PC-3 (cell line): Measurements from ENCODE around the gene ANKS1A.

Experiments
- EZH2 ChIP-seq: fragments of 300-600 bp; sonication (generic); IDR thresholded peaks from one replicate; pipeline ENCODE4 v1.6.1; 2017; ENCODE audit warnings: antibody characterized with exemption, mild to moderate bottlenecking, low read length; ENCODE audit not compliant: unreplicated experiment
- TF ChIP-seq, protein P1 (sequence below): fragments of 300-600 bp; sonication (generic); conservative IDR thresholded peaks from 2 replicates; pipeline ENCODE4 v1.5.1; 2017; ENCODE audit warnings: antibody characterized with exemption, low read depth, mild to moderate bottlenecking, low read length

DNA sequence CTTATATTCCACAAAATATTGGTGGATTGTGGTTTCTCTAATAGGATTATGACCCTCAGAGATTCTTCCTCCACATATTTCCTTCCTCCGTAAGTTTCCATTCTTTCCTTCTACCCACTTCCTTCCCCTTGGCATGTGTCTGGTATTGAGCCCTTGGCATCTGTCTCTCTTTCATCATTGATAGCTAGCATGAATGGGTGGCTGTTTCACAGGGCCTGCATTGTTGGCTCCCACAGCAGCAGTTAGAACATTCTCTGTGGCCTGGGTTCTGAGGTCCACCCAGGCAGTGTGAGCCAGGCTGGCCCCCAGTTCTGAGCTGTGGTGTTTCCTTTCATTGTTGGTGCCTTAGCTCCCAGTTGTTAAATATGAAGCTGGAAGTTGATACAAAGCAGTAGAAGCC lies 125.3 kb downstream of the ANKS1A start:
- TF ChIP-seq, protein P1, sequence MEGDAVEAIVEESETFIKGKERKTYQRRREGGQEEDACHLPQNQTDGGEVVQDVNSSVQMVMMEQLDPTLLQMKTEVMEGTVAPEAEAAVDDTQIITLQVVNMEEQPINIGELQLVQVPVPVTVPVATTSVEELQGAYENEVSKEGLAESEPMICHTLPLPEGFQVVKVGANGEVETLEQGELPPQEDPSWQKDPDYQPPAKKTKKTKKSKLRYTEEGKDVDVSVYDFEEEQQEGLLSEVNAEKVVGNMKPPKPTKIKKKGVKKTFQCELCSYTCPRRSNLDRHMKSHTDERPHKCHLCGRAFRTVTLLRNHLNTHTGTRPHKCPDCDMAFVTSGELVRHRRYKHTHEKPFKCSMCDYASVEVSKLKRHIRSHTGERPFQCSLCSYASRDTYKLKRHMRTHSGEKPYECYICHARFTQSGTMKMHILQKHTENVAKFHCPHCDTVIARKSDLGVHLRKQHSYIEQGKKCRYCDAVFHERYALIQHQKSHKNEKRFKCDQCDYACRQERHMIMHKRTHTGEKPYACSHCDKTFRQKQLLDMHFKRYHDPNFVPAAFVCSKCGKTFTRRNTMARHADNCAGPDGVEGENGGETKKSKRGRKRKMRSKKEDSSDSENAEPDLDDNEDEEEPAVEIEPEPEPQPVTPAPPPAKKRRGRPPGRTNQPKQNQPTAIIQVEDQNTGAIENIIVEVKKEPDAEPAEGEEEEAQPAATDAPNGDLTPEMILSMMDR = no peak
- TF ChIP-seq EZH2 = no peak
